UCSD-AML1 (cell line): ENCODE data around the gene SPAG9.

ENCODE experiments used
- DNase-seq: peaks from one replicate; lab custom pipeline; 2025; ENCODE audit not compliant: unreplicated experiment; lab: John Stamatoyannopoulos, UW

SPAG9 gene

DNA sequence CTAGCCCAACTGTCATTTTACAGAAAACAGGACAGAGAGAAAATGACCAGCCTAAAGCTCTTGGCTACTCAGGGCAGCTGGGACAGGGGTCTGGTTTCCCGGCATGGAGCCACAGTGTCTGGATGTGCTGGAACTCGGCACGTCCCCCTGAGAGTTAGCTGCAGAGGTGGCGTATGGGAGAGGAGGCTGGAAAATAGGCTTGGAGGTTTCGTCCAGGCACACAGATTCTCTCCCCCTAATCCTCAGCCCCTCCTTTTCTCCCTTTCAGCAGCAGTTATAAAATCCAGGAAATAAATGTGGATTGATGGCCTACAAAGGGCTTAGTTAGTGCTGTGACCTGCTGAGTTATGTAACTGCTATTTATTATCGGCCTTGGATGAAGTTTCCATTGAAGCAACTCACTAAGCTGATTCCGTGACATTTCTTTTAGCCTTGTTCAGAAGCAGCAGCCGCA, 165.0 kb downstream of the SPAG9 start:
- no peak for DNase-seq

DNA sequence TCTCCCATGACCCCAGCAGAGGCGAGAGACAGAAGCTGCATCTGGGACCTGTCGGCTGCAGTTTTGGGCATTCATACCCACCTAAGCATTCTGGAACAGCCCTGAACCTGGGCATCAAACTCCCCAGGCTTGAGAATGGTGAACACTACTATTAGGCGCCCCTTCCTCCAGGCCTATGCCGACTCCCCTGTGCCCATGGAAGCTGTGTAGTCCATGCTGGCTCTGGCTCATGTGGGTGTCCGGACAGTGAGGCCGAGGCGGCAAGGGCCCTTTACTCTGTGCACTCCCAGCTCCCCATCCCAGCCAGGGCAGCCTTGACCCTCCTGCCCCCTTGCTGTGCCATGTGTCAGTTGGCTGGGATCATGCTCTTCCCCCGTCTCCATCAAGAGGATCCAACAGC, 165.5 kb downstream of the SPAG9 start:
- no peak for DNase-seq

DNA sequence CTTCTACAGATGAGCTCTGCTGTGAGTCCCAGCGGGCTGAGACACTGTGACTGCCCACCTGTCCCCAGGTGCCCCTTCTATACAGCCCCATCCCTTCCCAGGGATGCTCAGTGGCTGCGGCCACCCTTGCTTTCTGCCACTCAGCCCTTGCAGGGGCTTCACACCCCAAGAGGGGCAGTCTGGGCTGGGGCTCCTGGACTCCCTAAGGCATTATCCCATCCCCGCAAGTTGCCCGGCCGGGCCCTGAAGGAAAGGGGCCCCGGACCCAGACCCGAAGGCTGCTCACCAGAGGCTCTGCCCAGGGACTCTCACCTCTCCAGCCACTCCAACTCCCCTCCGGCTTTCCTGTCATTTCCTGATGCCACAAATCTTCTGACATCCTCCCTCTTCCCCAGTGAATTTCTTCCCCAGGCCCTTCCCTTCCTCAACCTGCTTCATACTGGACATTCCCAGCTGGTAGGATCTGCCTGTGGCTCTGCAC, 166.0 kb downstream of the SPAG9 start:
- DNase-seq = no peak

DNA sequence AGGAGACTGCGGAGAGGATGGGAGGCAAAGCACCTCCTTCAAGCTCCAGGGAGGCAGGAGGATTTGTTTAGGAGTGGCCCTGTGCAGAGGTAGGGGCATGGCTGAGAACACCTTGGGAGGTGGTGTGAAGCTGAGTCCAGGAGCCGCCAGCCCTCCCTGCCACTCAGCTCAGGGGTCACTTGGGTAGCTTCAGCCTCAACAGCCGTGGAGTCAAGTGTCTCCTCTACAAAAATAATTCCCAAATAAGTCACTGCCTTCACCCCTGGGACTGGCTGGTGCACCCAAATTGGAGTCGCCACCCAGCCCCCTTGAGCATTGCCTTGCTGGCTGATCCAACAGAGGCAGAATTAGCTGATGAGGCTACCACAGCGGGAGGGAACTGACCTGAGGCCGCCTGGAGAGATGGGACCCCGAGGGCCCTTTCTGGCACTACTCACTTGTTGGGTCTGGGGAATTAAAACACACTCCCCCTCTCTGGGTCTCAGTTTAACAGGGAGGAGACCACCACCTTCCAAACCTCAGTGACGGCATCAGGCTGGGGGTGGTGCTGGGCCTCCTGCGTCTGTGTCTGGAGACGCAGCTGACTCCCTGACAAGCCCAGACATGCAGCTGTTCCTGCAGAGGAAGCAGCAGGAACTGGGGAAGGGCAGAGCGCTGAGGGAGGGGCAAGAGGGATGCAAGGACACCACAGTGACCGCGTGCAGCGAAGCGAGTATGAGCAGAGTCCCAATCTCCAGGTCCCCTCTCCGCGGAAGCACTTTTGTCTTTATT, 166.7 kb downstream of the SPAG9 start:
- DNase-seq = peak; percentile 69

DNA sequence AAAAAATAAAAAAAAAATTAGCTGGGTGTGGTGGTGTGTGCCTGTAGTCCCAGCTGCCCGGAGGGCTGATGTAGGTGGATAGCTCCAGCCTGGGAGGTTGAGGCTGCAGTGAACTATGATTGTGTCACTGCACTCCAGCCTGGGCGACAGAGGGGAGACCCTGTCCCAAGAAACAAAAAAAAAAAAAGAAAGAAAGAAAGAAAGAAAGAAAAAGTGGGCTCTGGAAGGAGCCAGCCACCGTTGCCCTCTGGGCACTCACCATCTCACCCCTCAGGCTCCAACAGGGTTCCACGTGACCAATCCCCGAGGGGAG, 167.2 kb downstream of the SPAG9 start:
- DNase-seq = no peak

DNA sequence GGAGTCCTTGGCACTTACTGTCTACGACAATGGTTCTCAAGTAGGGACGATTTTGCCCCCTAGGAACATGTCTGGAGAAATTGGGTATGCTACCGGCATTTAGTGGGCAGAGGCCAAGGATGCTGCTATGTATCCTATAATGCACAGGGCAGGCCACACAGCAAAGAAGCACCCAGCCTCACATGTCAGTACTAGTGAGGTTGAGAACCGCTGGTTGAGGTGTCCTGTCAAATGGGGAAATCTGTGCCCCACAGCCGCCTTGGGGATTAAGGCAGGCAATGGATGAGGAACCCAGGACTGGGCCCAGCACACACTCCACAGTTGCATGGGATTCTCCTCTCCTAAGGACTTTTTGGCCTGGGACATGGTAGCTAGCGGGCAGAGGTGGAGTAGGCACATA, 167.8 kb downstream of the SPAG9 start:
- DNase-seq = no peak

DNA sequence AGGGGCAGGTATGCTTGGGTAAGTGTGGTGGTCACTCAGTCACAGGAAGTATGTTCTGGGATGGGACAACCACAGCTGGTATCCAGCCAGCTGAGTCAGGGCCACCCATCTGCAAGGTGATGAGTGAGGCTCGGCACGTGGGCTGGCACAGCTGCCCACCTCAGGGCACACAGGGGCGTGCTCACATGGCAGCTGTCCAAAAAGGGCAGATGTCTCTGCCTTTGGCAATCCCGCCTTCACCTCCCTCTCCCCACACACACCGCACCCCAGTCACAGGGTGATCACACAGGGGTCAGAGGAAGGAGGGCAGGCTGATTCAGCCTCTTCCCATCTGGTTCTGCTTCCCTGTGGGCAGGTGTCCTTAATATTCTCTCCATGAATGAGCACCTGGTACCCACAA, 168.7 kb downstream of the SPAG9 start:
- DNase-seq = no peak

DNA sequence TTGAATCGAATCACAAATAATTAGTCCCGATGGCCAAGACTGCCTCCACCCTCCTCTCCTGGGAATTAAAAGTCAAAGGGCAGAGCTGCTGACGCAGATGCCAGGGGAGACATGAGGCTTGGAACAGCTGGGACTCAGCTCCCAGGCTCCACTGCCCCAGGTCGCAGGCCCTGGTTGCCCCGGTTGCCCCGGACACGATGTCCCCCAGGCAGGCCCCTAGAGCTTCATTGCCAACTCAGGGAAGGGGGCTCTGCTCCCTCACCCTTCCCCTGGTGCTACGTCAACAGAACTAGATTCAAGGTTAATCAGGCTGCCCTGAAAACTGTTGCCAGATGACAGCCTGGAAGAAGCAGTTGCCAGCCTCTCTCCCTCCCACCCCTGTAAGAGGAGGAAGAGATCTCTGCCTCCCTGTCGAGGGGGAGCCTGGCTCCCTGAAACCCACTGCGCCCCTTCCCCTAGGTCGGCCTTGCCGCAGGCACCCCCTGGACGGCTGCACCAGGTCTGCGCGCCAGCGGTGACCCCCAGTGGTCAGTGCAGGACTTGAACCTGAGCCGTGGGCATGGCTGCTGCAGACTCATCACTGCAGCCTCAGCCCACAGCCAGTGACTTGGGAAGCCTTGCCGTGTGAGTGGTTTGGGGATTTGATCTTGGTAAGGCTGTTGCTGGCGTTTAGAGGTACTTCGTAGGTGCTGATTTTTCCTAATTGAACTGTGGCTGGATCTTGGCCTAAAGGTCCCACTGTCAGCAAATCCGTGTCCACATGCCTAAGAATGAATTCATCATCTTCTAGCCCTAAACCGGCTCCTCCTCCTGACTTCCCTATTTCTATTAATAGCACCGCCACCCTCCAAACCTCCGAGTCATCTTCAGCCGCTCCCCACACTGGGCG, 170.4 kb downstream of the SPAG9 start:
- peak; percentile 78 for DNase-seq

DNA sequence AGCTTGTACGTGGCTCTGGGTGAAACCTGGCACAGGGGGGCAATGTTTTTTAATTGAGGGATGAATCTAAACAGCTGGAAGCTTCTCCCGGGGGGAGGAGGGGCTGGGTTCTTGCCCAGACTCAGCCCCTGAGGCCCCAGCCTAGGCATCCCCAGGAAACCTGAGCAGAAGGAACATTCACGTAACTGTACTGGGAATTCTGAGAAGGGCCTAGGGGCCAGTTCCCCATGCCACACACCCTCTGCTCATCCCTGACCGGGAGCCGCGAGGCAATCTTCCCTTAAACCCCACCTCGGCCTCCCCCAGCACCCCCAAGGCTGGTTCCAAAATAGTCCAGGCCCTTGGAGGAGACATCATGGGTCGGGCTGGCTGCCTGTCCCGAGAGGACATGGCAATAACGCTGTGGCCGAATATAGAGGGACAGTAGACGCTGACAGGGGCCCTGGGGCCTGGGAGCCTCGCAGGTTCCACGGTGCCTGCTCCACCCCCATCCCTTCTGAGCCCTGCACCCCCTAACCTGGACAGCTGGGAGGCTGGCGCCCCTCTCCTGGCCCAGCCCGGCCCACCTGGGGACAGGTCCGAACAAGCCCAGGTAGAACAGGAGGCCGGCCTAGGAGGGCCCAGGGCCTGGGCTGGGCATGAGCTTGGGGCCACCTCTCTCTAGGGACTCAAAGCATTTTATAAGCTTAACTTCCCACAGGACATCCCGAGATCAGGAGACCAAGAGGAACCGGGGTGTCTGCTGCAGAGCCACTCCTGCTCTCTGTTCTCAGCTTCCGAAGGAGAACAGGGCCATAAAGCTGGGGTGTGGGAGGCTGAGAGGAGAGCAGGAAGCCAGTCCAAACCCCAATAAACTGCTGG, 171.3 kb downstream of the SPAG9 start:
- DNase-seq = no peak

DNA sequence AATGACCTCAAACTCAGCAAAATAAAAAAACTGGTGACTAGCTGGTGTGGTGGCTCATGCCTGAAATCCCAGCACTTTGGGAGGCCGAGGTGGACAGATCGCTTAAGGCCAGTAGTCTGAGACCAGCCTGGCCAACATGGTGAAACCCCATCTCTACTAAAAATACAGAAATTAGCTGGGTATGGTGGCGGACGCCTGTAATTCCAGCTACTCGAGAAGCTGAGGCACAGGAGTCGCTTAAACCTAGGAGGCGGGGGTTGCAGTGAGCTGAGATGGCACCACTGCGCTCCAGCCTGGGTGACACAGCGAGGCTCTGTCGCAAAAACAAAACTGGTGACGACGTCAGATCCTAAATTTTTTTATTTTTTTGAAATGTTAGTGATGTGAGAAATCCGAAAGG, 172.0 kb downstream of the SPAG9 start:
- DNase-seq = no peak

DNA sequence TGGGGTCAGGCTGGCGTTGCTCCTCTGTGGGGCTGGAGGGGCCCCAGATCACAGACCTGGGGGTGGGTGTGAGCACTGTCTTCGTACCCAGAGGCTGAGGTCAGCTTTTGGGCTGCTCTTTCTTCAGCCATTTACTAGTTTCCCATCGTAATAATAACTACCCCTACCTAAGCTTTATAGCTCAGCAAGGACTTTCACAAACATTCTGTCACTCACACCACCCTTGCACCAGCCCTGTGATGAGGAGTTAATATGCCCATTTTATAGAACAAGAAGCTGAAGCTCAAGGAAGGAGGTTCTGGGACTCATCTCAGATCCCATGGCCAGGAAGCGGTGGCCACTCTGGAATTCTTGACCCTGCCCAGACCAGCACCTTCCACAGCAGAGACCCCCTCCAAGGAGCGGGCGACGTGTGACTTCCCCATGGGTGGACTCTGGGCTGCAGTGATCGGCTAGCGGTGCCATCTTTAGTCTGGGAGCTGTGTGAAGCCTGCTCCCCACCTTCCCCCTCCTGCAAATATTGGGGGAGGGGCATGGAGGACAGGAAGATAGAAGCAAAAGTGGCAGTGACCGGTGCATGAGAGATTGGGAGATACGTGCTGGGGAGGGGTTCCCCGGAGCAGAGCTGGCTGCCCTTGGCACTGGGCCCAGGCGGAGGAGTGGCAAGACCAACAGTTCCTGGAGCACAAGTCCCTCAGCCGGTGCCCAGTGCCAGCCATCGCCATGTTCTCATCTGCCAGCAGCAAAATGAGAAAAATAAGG, 172.7 kb downstream of the SPAG9 start:
- DNase-seq = peak; percentile 43

DNA sequence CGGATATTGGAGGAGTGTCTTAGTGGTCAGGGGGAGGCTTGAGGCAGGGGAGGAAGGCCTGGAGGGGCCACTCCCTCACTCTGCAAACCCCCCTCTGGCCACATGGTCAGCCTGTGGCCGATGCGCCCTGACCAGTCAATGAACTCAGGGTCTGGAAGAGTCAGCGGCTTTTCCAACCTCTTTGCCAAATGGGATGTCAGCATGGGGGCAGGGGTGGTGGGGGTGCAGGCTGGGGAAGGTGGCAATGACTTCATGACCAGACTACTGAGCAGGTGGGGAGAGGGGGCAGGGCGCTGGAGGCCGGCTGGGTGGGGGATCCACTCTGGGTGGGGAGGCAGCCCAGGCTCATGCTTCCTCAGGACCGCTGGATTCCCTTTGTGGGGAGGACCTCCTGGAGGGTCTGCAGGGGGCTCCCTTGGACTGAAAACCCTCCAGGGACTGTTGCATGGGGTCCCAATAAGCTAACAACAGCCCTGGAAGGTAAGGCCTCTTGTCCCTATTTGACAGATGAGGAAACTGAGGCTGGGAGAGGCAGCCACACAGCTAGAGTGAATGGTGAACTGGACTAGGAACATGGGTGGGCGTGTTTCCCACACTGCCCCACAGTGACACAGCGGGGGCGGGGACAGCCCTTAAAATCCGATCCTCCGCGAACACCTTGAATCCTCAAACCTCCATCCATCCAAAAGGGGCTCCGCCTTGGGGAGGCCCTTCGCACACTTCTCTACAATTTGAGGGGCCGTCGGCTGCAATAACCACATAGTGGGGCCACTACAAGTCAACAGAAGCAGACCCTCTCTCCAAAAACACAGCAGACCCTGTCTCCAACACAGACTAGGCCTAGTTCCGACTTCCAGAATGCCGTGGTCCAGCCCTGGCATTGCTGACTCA, 173.5 kb downstream of the SPAG9 start:
- no peak for DNase-seq

DNA sequence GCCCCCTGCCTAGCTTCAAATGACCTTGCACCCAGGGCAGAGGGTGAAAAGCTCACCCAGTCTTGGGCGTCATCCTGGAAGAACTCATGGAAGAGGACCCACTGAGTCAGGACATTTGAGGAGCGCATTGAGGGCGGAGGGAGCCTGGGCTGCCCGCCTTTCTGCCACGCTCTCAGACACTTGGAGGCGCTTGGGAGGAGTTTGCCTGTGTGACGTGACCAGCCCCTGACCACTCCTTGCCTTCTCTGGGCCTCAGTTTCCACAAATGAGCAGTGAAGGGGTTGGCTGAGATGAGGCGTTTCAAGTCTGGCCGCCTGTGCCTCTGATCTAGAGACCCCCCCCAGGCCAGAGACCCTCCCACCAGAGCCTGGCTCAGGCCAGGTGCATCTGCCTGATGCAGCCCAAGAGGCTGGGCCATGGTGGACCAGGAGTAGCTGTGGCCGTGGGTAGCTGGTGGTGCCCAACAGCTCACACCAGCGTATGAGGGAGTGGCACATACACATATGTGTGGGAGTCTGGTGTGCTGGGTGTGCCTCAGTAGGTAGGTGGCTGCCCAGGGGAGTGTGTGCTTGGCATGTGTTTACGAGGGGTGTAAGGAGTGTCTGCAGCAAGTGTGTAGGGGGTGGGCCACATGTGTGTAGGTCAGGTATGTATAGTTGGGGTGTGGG, 174.3 kb downstream of the SPAG9 start:
- no peak for DNase-seq

DNA sequence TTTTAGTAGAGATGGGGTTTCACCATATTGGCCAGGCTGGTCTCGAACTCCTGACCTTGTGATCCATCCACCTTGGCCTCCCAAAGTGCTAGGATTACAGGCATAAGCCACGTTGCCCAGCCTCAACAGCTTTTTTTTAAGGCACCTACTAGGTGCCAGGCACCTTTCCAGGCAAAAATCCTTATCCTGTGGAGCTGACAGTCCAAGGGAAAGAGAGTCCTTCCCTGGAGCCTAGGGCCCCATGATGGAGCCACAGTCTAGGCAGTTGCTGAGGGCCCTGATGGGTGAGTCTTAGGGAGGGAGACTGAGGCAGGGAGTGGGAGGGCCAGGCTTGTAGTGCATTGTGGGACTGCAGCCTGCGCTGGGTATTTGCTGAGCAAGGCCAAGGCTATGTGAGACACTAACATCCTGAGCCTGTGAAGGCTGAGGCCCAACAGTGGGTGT, 174.9 kb downstream of the SPAG9 start:
- no peak for DNase-seq

DNA sequence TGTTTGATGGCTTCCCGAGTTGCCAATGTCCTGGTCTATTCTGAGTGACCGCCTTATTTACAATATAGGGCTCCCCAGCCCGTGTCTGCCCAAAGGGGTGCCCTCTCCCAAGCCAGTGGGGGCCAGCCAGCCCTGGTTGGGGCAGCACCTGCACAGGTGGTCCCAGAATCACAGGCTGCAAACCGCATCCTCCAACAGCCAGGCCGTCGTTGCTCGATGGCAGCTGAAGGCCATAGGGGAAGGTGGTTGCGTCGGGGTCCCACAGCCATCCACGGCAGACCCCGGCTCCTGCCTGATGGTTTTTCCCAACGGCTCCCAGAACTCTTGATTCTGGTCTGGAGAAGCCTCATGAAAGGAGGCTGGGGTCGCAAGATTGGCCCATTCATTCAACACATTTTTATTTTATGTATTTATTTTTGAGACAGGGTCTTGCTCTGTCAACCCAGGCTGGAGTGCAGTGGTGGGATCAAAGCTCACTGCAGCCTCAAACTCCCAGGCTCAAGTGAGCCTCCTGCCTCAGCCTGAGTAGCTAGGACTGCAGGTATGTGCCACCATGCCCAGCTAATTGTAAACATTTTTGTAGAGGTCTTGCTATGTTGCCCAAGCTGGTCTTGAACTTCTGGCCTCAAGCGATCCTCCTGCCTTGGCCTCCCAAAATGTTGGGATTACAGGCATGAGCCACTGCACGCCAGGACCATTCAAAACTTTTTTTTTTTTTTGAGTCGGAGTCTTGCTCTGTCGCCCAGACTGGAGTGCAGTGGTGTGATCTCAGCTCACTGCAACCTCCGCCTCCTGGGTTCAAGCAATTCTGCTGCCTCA, 175.6 kb downstream of the SPAG9 start:
- no peak for DNase-seq

DNA sequence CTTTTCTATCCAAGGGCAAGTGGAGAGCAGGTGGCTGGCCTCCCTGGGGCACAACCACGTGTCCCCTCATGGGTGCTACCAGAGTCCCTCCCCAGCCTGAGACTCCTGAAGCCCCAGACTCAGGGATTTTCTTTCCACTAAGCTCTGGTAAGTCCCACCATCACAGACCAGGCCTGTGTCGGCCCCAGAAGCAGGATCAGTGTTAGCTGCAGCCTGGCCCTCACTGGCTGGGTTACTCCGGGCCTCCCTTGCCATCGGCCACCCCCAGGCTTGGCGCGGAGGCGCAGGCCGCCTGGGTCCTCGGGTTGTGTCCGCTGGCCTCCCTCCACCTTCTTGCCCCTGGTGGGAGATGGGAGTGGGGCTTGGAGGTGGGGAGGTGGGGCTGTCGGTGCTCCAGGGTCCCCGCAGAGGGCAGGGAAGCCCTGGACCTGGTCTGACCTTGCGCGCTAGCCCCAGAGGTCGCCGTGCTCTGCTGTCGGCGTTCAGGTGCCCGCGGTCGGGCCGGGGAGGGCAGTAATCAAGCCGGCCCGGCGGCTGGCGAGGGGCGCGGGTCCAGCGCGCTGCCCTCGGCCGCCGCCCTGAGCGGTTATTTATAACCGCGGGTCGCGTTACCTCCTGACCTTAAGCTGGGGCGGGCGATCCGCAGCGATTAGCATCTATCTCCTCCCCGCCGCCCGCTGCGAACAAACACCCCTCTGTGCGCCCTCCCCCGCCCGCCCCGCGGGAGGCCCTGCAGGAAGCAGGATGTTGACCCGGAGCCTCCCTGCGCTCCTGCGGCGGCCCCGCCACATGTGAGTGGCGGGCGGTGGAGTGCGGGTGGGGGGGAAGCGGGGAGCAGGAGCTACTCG, 176.4 kb downstream of the SPAG9 start:
- peak; percentile 89 for DNase-seq

DNA sequence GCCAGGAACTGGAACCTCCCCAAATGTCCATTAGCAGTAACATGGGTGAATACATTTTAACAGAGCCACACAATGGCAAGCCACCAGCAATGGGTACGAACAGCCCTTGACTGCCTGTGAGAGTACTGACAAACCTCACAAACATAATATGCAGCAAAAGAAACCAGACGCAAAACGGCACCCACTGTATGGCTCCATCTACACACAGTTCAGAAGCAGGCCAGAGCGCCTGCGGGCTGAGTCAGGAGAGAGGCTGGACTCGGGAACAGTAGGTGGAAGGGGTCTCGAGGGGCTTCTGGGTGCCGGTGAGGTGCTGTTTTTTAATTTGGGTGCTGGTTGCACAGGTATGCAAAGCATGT, 177.1 kb downstream of the SPAG9 start:
- DNase-seq = no peak
